Keratinocyte (primary cell): ENCODE measurements around the gene MCEMP1.

Experiments used
- CTCF ChIP-seq, 3 experiments: IDR thresholded peaks in 1 of 3; conservative IDR thresholded peaks in 1 of 3; optimal IDR thresholded peaks in 1 of 3; 2 replicates in 2 of 3; 3 replicates in 1 of 3; pipeline versions ENCODE3 to v1.5.1; 2011; ENCODE audit warnings: low read length in 3 of 3, mild to moderate bottlenecking in 3 of 3, moderate library complexity in 2 of 3, control low read depth in 1 of 3, inconsistent platforms in 1 of 3; ENCODE audit not compliant: insufficient read depth in 2 of 3; ENCODE audit errors: extremely low read depth in 1 of 3
- EZH2 ChIP-seq: IDR thresholded peaks from one replicate; pipeline ENCODE4 v1.6.1; 2012; ENCODE audit warnings: inconsistent platforms, mild to moderate bottlenecking, low read length, moderate library complexity

GRCh38 chr19:7687177-7687576 is 10.3 kb downstream of the MCEMP1 start:
- no peak for TF ChIP-seq CTCF (optimal IDR thresholded peaks at IDR 0.05 in 1 of 3, IDR thresholded peaks at IDR 0.05 in 1 of 3, conservative IDR thresholded peaks at IDR 0.05 in 1 of 3; ENCODE audit: extremely low read depth in 1 of 3, insufficient read depth in 2 of 3, low read length in 3 of 3)
- TF ChIP-seq EZH2: no peak
